Measurements from ENCODE around the gene KLK1.

DNA sequence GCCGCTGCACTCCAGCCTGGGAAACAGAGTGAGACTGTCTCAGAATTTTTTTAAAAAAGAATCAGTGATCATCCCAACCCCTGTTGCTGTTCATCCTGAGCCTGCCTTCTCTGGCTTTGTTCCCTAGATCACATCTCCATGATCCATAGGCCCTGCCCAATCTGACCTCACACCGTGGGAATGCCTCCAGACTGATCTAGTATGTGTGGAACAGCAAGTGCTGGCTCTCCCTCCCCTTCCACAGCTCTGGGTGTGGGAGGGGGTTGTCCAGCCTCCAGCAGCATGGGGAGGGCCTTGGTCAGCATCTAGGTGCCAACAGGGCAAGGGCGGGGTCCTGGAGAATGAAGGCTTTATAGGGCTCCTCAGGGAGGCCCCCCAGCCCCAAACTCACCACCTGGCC, 49.5 kb upstream of the KLK1 start, which contains the start of gene KLK2:
- TF ChIP-seq, protein P1, sequence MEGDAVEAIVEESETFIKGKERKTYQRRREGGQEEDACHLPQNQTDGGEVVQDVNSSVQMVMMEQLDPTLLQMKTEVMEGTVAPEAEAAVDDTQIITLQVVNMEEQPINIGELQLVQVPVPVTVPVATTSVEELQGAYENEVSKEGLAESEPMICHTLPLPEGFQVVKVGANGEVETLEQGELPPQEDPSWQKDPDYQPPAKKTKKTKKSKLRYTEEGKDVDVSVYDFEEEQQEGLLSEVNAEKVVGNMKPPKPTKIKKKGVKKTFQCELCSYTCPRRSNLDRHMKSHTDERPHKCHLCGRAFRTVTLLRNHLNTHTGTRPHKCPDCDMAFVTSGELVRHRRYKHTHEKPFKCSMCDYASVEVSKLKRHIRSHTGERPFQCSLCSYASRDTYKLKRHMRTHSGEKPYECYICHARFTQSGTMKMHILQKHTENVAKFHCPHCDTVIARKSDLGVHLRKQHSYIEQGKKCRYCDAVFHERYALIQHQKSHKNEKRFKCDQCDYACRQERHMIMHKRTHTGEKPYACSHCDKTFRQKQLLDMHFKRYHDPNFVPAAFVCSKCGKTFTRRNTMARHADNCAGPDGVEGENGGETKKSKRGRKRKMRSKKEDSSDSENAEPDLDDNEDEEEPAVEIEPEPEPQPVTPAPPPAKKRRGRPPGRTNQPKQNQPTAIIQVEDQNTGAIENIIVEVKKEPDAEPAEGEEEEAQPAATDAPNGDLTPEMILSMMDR (IDR thresholded peaks at IDR 0.05): no peak
- TF ChIP-seq POLR2A (IDR thresholded peaks at IDR 0.05): no peak

All from adrenal gland (tissue), 5 donors.